IMR-90 (cell line): ENCODE data around the gene NHLH2. TPM values are rescaled to one million over a fixed set of nuclear protein-coding genes. Genes with fewer than 3 reads are reported as not detected.

ENCODE experiments used
- ATAC-seq: fragments of 200-7000 bp; cut with Tn5 transposase; 2 replicates; pipeline ENCODE4 v1.9.1; 2020; ENCODE audit warnings: low read depth, mild to moderate bottlenecking, moderate library complexity
- BruUV-seq: library from RNA; stranded (reverse); fragments of 400-500 nt; replicated peaks from 2 replicates; lab custom pipeline; 2021; lab: Mats Ljungman, UMichigan
- CTCF ChIA-PET: fragments of 300-600 bp; formaldehyde crosslinking; extraction: SDS; loops from one replicate; lab custom pipeline; 2021; ENCODE audit warnings: antibody characterized with exemption; lab: Yijun Ruan, JAX
- POLR2A ChIA-PET: fragments of 300-600 bp; sonication (Branson Sonifier 250); formaldehyde crosslinking; loops from one replicate; lab custom pipeline; 2022; ENCODE audit warnings: antibody characterized with exemption; ENCODE audit not compliant: unreplicated experiment; lab: Charles Lee
- DNase-seq: peaks from one replicate; pipeline ENCODE4 v3.0.0; 2013
- H2AFZ ChIP-seq: replicated peaks from 2 replicates; pipeline ENCODE3; 2013; ENCODE audit warnings: low read length, mild to moderate bottlenecking; ENCODE audit not compliant: poor library complexity
- H2AK5ac ChIP-seq: 2 replicates; pipeline ENCODE4 v1.6.1; 2013; ENCODE audit warnings: low read depth, low read length, inconsistent platforms
- H2AK9ac ChIP-seq: replicated peaks from 2 replicates; pipeline ENCODE3; 2013; ENCODE audit warnings: mild to moderate bottlenecking, low read depth, low read length, moderate library complexity; ENCODE audit not compliant: poor library complexity
- H2BK120ac ChIP-seq: 2 replicates; pipeline ENCODE4 v1.6.1; 2013; ENCODE audit warnings: low read depth, low read length, inconsistent platforms
- H2BK15ac ChIP-seq: 3 replicates; pipeline ENCODE4 v1.6.1; 2013; ENCODE audit warnings: low read depth, low read length, inconsistent platforms
- H2BK20ac ChIP-seq: 2 replicates; pipeline ENCODE4 v1.6.1; 2013; ENCODE audit warnings: low read depth, mild to moderate bottlenecking, inconsistent platforms, low read length, moderate library complexity
- H2BK5ac ChIP-seq: 2 replicates; pipeline ENCODE4 v1.6.1; 2013; ENCODE audit warnings: mild to moderate bottlenecking, low read depth, low read length, inconsistent platforms; ENCODE audit not compliant: poor library complexity, severe bottlenecking
- H3K14ac ChIP-seq: replicated peaks from 2 replicates; pipeline ENCODE4 v1.6.1; 2013; ENCODE audit warnings: low read depth, low read length, inconsistent platforms
- H3K18ac ChIP-seq: 2 replicates; pipeline ENCODE4 v1.6.1; 2013; ENCODE audit warnings: low read depth, low read length, control low read depth
- H3K23ac ChIP-seq: 2 replicates; pipeline ENCODE4 v1.6.1; 2013; ENCODE audit warnings: low read depth, low read length, inconsistent platforms
- H3K27ac ChIP-seq: 2 replicates; pipeline ENCODE4 v1.5.1; 2013; ENCODE audit warnings: mild to moderate bottlenecking, control low read depth, low read length; ENCODE audit not compliant: insufficient read depth
- H3K27me3 ChIP-seq: 2 replicates; pipeline ENCODE4 v1.6.1; 2013; ENCODE audit warnings: low read length; ENCODE audit not compliant: control insufficient read depth, insufficient read depth
- H3K36me3 ChIP-seq: 2 replicates; pipeline ENCODE4 v1.6.1; 2013; ENCODE audit warnings: low read length, mixed read lengths; ENCODE audit not compliant: control insufficient read depth, insufficient read depth
- H3K4ac ChIP-seq: 2 replicates; pipeline ENCODE4 v1.6.1; 2013; ENCODE audit warnings: low read depth, low read length, inconsistent platforms
- H3K4me1 ChIP-seq: 2 replicates; pipeline ENCODE4 v1.6.1; 2013; ENCODE audit warnings: low read length, mixed read lengths; ENCODE audit not compliant: control insufficient read depth, insufficient read depth
- H3K4me2 ChIP-seq: 2 replicates; pipeline ENCODE4 v1.6.1; 2013; ENCODE audit warnings: low read depth, mild to moderate bottlenecking, control low read depth, low read length, moderate library complexity
- H3K4me3 ChIP-seq: 2 replicates; pipeline ENCODE4 v1.5.1; 2013; ENCODE audit warnings: low read depth, mild to moderate bottlenecking, control low read depth, low read length, moderate library complexity; ENCODE audit not compliant: insufficient read depth
- H3K56ac ChIP-seq: 2 replicates; pipeline ENCODE4 v1.6.1; 2013; ENCODE audit warnings: low read length, inconsistent platforms; ENCODE audit not compliant: insufficient read depth; ENCODE audit errors: extremely low read depth
- H3K79me1 ChIP-seq, 2 experiments: 2 replicates each; pipeline ENCODE4 v1.6.1; 2013; ENCODE audit warnings: low read length in 2 of 2, inconsistent platforms in 1 of 2, low read depth in 1 of 2
- H3K9ac ChIP-seq: 2 replicates; pipeline ENCODE4 v1.6.1; 2013; ENCODE audit warnings: low read depth, low read length, control low read depth
- H3K9me1 ChIP-seq: 2 replicates; pipeline ENCODE4 v1.6.1; 2013; ENCODE audit warnings: low read length, inconsistent platforms; ENCODE audit not compliant: insufficient read depth
- H3K9me3 ChIP-seq: 2 replicates; pipeline ENCODE4 v1.6.1; 2013; ENCODE audit warnings: low read length; ENCODE audit not compliant: control insufficient read depth, insufficient read depth
- H4K20me1 ChIP-seq: 2 replicates; pipeline ENCODE4 v1.6.1; 2013; ENCODE audit warnings: low read length, inconsistent platforms; ENCODE audit not compliant: insufficient read depth
- H4K5ac ChIP-seq: 2 replicates; pipeline ENCODE4 v1.6.1; 2013; ENCODE audit warnings: mild to moderate bottlenecking, low read depth, low read length, control low read depth
- H4K8ac ChIP-seq, 2 experiments: 2 replicates each; pipeline ENCODE4 v1.6.1; 2013; ENCODE audit warnings: low read depth in 2 of 2, low read length in 2 of 2, control low read depth in 1 of 2, inconsistent platforms in 1 of 2
- H4K91ac ChIP-seq: 2 replicates; pipeline ENCODE4 v1.6.1; 2013; ENCODE audit warnings: low read depth, low read length, inconsistent platforms; ENCODE audit not compliant: insufficient read depth
- CEBPB ChIP-seq: IDR thresholded peaks from 2 replicates; pipeline ENCODE4 v1.6.1; 2012; ENCODE audit warnings: low read depth, low read length, improper control_type of control experiment
- CTCF ChIP-seq: conservative IDR thresholded peaks from 2 replicates; pipeline ENCODE4 v1.5.1; 2012; ENCODE audit warnings: mild to moderate bottlenecking, low read depth, low read length, improper control_type of control experiment
- ELK1 ChIP-seq: fragments of 150-350 bp; IDR thresholded peaks from 2 replicates; pipeline ENCODE4 v1.6.1; 2016; ENCODE audit warnings: low read depth, mild to moderate bottlenecking, low read length, moderate library complexity, borderline replicate concordance
- FOS ChIP-seq: fragments of 150-350 bp; IDR thresholded peaks from 2 replicates; pipeline ENCODE4 v1.6.1; 2016; ENCODE audit warnings: low read depth, low read length
- MAFK ChIP-seq: IDR thresholded peaks from 2 replicates; pipeline ENCODE4 v1.6.1; 2012; ENCODE audit warnings: low read depth, low read length, improper control_type of control experiment
- MAZ ChIP-seq: IDR thresholded peaks from 2 replicates; pipeline ENCODE4 v1.6.1; 2012; ENCODE audit warnings: low read depth, mild to moderate bottlenecking, low read length, improper control_type of control experiment, moderate library complexity, borderline replicate concordance
- MXI1 ChIP-seq: IDR thresholded peaks from 2 replicates; pipeline ENCODE4 v1.6.1; 2012; ENCODE audit warnings: low read depth, mild to moderate bottlenecking, low read length, moderate library complexity, borderline replicate concordance
- POLR2A ChIP-seq: IDR thresholded peaks from 2 replicates; pipeline ENCODE4 v1.6.1; 2012; ENCODE audit warnings: mild to moderate bottlenecking, low read depth, low read length
- RAD21 ChIP-seq: IDR thresholded peaks from 2 replicates; pipeline ENCODE4 v1.6.1; 2012; ENCODE audit warnings: low read length, improper control_type of control experiment
- RCOR1 ChIP-seq: IDR thresholded peaks from 2 replicates; pipeline ENCODE4 v1.6.1; 2012; ENCODE audit warnings: mild to moderate bottlenecking, low read length, improper control_type of control experiment; ENCODE audit not compliant: insufficient replicate concordance
- RFX5 ChIP-seq: IDR thresholded peaks from 2 replicates; pipeline ENCODE4 v1.8.0; 2012; ENCODE audit warnings: low read depth, mild to moderate bottlenecking, low read length, moderate library complexity
- USF2 ChIP-seq: fragments of 150-350 bp; IDR thresholded peaks from 2 replicates; pipeline ENCODE4 v1.6.1; 2017; ENCODE audit warnings: mild to moderate bottlenecking, antibody characterized with exemption, low read length, low read depth
- WGBS, 2 experiments: methylation state at CpG; one replicate each; pipeline versions ENCODE4 v1.1.5 to v1.1.7; 2013; ENCODE audit warnings: missing lambda C conversion rate in 2 of 2; ENCODE audit not compliant: insufficient read length in 1 of 2; ENCODE audit errors: extremely low coverage in 2 of 2; 5-methylcytosine and 5-hydroxymethylcytosine counted together
- dilution Hi-C: fragments of 300-500 bp; cut with HindIII; formaldehyde crosslinking; loops from one replicate; pipeline ENCODE4 v1.14.3; 2018; ENCODE audit warnings: low sequenced_read_pairs; ENCODE audit not compliant: unreplicated experiment
- in situ Hi-C: fragments of 300-500 bp; cut with MboI; formaldehyde crosslinking; loops from 3 replicates; pipeline ENCODE4 v1.14.3; 2019; ENCODE audit warnings: low sequenced_read_pairs, inconsistent platforms, mixed read lengths
- intact Hi-C: fragments of 100-400 bp; cut with micrococcal nuclease; formaldehyde crosslinking; loops from 2 replicates; pipeline ENCODE4 v1.10.0; 2022
- polyA plus RNA-seq, 3 experiments: library from polyadenylated mRNA; depleted of rRNA; stranded (reverse); fragments of >200 nt; gene quantifications; 2 replicates each; pipeline ENCODE4 v1.2.3, GENCODE V29; 2012; ENCODE audit warnings: low replicate concordance in 1 of 3
- total RNA-seq: library from RNA; depleted of rRNA; stranded (reverse); fragments of >200 nt; gene quantifications from 2 replicates; pipeline ENCODE4 v1.2.3, GENCODE V29; 2012

NHLH2 gene
- total and polyA plus RNA-seq, 2 of the 4 experiments (the other 2 are of a cell fraction): not detected

- dilution Hi-C loops: no loop called here
Observed at GRCh38 chr1:115879977-115880376, 39.1 kb upstream of the NHLH2 start.

More at GRCh38 chr1:115879977-115880376, 39.1 kb upstream of the NHLH2 start:
- Histone ChIP-seq H3K56ac (no peak overlapping the region), H2BK15ac (no peak overlapping the region), H3K23ac (no peak overlapping the region), H3K4me1 (no peaks in the 10 kb centered on the region), H2BK5ac (no peak overlapping the region), H4K5ac (no peak overlapping the region), H3K4me3 (no peak overlapping the region), H4K8ac (no peak overlapping the region), H3K4me2 (no peak overlapping the region), H2AK5ac (no peak overlapping the region), H2BK120ac (no peak overlapping the region), H3K18ac (no peak overlapping the region), H3K9ac (no peak overlapping the region), H4K20me1 (no peaks in the 10 kb centered on the region), H2BK20ac (no peak overlapping the region), H2AFZ (no peak overlapping the region), H3K36me3 (no peaks in the 10 kb centered on the region), H3K4ac (no peak overlapping the region), H3K9me3 (no peaks in the 10 kb centered on the region), H3K14ac (no peak overlapping the region), H2AK9ac (no peak overlapping the region), H3K79me1 (no peaks in the 10 kb centered on the region), H3K9me1 (no peaks in the 10 kb centered on the region), H3K27ac (no peak overlapping the region), H4K91ac (no peak overlapping the region), H3K27me3 (peaks cover 6% of the 10 kb centered on the region; the same call in 1 of the 2 replicates)
- no peak for ATAC-seq
- intact Hi-C loops (no loop called here), in situ Hi-C loops (no loop called here)
- CTCF ChIA-PET: no interaction called here
- TF ChIP-seq ELK1 (no peak), MAZ (no peak), RCOR1 (no peak), RAD21 (no peak), POLR2A (no peak), RFX5 (no peak), FOS (no peak), USF2 (no peak), CTCF (no peak), MAFK (no peak), CEBPB (no peak), MXI1 (no peak)
- POLR2A ChIA-PET: no interaction called here
- no CpG with 5 or more reads among the region's 1 CpG for WGBS, 2 experiments
- BruUV-seq: no TSS peak
- no peak for DNase-seq
